GM19351 (cell line): ENCODE measurements around the gene CD164L2.
"Not testable (repeated sequence)": the region's sequence is repeated elsewhere in the genome, so short reads cannot be mapped to it uniquely, and the experiment has no call there.

Experiments
- ATAC-seq: cut with Tn5 transposase; IDR thresholded peaks from one replicate; pipeline ENCODE4 v1.9.1; 2021; ENCODE audit warnings: mild to moderate bottlenecking, moderate library complexity; ENCODE audit not compliant: unreplicated experiment

The CD164L2 gene

DNA sequence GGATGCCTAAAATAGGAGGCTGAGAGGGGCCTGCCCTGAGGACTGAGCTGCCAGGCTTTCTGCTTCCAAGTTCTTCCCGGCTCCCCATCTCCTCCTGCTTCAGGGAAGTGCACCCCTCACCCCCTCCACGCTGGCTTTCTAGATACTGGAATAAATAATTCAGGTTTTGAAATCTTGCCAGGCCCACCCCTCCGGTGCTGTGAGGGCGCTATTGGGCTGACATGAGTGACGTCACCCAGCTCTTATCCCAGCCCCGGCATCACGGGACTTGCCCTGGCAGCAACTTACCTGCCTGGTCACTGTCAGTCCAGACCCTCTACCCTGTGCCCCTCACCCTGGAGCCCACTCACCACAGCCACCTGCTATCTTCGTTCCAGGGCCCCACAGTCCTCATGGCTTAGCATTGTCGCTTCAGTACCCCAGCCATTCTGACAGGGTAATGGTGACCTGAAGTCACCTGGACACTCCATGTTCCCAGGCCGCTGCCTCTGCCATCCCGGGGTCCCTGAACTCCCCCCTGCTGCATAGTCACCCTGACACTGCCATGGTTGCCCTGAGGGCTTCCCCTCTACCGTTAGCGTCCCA, 8.5 kb upstream of the CD164L2 start:
- ATAC-seq: no peak

DNA sequence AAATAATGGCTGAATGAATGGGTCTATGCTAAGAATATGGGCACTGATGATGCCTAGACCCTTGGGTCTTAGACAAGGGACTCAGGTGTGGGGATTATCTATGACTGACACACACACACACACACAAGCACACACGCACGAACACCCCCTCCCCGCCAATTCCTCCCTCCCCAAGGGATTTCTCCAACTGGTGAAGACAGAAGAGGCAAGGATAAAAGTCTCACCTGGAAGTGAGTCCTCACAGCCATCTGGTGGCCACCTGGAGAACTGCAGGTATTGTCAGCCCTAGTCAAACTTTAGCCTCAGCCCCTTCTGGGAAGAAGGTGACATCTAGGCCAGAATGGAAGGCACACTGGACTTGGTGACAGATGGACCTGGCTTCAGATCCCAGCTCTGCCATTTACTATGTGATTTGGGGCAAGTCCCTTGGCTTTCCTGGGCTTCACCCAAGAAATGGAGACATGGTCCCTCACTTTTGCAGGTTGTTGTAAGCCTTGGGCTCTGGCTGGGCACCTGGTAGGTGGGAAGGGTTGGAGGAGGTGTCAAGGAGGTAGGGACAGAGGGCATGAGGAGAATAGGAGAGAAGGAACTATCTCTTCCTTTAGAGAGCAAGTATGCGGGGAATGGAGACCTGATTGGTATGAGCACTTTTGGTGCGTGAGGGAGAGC, 5.3 kb upstream of the CD164L2 start:
- no peak for ATAC-seq

DNA sequence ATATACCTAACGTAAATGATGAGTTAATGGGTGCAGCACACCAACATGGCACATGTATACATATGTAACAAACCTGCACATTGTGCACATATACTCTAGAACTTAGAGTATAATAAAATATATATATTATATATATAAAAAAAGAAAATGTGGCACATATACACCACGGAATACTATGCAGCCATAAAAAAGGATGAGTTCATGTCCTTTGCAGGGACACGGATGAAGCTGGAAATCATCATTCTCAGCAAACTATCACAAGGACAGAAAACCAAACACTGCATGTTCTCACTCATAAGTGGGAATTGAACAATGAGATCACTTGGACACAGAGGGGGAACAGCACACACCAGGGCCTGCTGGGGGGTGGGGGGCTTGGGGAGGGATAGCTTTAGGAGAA, 1.7 kb upstream of the CD164L2 start:
- not testable (repeated sequence) for ATAC-seq

GRCh38 chr1:27383661-27384060, 528 bp upstream of the CD164L2 start:
- no peak for ATAC-seq

DNA sequence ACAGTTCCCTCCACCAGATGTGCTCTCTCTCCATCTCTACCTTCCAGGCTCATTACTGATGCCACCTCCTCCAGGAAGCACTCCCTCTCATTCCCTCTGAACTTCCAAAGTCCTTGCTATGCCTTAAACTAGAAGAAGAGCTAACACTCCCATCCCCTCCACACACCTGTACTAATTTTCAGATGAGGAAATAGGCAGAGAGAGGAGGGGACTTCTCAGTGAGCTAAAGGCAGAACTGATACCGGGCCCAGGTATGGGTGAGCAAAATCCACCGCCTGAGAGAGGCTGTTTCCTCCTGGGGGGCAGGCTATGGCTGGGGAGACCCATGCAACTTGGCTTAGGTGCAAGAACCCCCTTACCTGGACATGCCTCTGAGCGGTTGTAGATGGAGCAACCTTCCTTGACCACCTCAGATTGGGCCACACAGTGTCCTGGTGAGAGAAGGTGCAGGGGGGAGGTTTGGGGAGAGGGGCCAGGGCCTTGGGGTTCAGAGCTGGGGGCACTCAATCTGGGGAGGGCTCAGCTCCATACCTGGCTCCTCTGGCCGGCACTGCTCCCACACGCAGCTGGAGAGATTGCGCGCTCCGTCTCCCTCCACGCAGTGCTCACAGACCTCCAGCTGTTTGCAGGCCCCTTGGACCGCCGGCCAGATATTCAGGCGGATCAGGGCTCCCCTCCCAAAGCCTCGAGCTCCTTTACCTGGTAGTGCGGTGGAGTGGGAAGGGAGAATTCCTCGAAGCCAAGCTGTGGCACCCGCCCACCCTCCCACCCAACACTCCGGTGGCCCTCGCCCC, 967 bp downstream of the CD164L2 start:
- ATAC-seq: no peak

DNA sequence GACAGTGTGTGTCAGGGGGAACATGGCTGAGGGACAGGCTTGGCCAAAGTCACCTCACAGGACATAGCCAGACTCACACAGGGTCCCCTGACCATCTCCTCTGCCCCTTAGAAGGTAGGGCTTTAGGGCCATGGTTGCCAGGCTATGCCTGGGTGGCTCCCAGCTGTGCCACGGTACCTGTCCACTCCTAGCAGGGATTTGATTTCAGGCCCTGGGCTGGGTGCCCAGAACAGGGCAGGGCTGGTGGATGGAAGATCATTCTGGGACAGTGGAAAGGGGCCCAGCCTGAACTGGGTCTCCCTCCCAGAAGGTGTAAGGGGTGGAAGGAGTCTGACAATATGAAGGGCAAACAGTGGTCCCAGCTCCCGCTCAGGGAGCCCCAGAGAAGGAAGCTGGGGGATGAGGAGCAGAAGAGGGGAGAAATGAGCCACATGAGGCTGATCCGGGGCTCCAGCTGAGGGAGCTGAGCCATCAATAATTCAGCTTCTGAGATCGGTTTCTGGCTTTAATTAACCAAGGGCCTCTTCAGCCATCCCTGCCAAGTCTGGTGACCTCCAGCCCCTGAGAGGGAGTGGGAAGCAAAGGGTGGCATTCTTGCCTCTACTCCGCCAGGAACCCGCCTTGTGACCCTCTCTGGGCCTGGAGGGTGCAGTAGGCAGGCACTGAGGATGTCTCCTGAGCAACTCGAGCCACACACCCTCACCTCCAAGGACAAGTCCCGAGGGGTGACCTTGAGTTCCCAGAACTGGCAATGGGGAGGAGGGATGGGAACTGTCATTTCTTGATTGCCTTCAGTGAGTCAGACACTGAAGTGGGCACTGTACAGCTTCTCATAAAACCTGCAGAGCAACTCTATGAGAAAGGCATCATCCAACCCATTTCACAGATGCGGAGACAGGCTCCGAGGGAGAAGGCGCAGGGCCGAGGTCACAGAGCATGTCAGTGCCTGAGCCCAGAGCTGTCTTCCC, 2.1 kb downstream of the CD164L2 start:
- ATAC-seq: no peak

- ATAC-seq: no peak
These were observed 2.9 kb downstream of the CD164L2 start for GRCh38 chr1:27380224-27380623.

DNA sequence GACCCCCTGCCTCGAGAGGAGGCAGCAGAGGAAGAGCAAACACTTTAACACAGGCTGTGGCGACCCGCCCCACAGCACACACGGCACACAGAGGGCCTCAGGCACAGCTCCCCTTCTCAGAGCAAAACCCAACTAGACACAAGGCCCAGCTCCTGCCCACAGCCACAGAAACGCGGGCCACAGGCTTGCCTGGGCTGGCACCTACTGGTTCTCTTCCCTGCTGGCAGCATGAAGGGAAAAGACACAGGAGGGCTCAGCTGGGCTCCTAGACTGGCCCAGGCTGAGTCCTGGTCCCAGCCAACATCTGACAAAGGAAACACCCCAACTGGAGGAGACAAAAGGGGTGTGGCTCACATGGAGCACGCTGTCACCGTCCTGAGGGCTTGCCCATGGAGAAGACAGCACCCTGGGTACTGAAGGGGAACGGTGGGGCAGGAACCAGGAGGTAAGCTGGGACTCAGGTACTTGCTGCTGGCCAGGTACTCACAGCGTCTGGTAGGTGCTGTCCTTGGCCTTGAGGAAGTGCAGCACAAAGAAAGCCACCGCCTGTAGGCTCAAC, 3.5 kb downstream of the CD164L2 start:
- no peak for ATAC-seq

- no peak for ATAC-seq
These were observed 5.2 kb downstream of the CD164L2 start for GRCh38 chr1:27377760-27378495.

- ATAC-seq: no peak
These were observed 8.6 kb downstream of the CD164L2 start, which contains the start of gene FCN3 for GRCh38 chr1:27374362-27375086. Gene FCN3 (minus strand): TSS chr1:27374824. CDS start chr1:27374818, 6 bp downstream.

- no peak for ATAC-seq
These were observed 10.1 kb downstream of the CD164L2 start for GRCh38 chr1:27372808-27373690.

DNA sequence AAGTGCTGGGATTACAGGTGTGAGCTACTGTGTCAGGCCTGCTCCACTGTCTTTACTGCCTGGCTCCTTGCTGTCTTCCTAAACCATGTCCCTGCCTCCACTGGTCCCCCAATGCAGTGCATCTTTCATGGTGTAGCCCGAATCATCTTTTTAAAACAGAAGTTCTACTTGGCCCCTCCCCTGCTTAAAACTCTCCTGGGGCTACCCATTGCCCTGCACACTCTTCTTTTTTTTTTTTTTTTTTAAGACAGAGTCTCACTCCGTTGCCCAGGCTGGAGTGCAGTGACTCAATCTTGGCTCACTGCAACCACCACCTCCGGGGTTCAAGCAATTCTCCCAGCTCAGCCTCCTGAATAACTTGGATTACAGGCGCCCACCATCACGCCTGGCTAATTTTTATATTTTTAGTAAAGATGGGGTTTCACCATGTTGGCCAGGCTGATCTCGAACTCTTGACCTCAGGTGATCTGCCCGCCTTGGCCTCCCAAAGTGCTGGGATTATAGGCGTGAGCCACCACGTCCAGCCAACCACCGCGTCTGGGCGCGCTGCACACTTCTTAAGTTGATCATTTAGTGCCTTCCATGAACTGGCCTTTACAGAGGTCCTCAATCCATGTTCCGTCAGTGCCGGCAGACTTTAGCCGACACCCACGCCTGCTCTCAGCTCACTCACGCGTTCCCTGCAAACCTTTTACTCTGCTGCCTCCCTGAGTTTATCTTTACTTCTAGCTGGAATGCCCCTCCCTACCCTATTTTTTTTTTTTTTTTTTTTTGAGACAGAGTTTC, 10.9 kb downstream of the CD164L2 start:
- no peak for ATAC-seq

GRCh38 chr1:27368869-27369582, 14.1 kb downstream of the CD164L2 start:
- no peak for ATAC-seq

DNA sequence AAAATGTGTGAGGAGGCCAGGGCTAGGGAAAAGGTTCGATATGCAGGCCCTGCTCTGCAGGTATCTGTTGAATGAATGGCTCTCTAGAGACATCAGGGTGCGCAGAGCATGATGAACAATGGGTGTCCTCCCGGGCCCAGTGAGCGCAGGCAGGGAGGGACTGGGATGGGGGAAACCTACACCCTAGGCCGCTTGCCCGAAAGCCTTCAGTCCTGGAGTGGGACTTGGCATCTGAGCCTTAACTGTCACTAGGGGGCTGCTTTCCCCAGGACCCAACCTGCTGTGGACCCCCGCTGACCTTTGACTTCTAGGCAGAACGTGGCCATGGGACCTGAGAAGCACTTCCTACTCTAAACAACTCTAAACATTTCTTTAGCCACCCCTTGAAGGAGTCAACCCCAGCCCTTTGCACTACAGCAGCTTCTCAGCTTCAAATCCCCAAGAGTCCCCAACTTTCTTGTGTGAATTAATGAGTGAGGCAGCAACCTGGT, 15.9 kb downstream of the CD164L2 start:
- no peak for ATAC-seq

DNA sequence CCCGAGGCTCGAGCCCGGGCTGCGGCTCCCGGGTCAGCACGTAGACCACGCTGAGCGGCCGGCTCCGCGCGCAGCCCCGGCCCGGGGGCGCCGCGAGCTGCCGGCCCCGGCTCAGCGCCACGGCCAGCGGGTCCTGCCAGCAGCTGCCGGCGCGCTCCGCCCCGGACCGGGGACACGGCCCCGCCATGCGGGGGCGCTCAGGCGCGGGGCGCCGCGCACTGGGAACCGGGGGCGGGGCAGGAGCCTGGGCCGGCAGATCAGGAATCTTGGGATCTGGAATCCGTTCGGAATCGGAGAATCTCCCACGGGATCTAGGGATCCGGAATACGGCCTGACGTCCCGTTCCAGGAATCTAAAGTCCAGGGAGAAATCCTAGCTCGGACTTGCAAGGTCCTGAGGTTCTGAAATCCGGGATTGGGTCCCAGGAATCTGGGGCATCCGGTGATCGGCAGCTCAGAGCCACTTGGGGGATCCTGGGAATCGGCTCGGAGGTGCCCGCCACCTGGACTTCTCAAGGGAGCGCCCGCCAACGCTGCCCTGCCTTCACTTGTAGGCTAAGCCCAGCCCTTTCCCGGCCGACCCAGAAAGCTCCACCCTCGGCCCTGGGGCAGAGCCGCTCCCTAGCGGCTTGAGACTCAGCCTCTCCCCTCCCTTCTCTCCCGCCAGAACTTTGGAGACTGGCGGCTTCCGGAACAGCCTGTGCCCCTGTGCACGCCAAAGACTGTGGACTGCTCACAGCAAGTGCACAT, 16.5 kb downstream of the CD164L2 start, which contains the start of gene MAP3K6:
Gene MAP3K6, minus strand, starts transcription at position 551 of the 749 bp plus-strand sequence. Its CDS starts 364 bp downstream, at position 187.
- ATAC-seq: peak; percentile 37

DNA sequence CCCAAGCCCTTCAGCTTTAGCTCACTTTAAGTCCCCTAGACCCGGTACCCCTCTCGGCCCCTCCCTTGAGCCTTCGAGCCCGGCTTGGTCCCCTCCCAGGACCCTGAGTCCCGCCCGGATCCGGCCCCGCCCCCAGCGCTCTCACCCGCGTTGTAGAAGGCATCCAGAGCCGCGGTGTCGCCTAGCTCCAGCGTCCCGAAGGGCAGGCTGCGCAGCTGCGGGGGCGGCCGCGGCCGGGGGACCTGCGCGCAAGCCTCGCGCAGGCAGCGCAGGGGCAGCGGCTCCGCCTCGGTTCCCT, 17.1 kb downstream of the CD164L2 start:
- ATAC-seq: peak; percentile 38
